GM19099 (cell line): ENCODE results near the gene CAMK2D.

Experiments used
- POLR2A ChIP-seq: IDR thresholded peaks from 3 replicates; pipeline ENCODE4 v1.6.1; 2011; ENCODE audit warnings: low read depth; ENCODE audit not compliant: insufficient read length; ENCODE audit errors: extremely low read depth

Gene CAMK2D

DNA sequence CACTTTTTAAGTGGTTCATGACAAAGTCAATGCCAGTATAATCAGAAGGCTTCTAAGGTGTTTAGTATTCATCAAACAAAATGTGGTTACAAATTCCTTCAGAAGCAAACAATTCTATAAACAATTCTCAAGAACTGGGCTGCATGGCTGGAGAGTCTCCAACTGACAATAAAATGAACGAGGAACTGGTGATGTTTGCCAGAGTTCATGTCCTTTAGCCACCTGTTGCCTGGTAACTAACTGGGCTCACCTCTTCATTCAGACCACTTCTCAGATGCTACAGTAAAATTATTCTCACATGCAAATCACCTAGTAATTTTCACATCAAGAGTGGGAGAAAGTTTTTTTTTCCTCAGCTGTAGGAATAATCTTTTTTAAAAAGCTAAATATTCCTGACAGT, 53.3 kb downstream of the CAMK2D start:
- TF ChIP-seq POLR2A: no peak

GRCh38 chr4:113707048-113707447, 54.5 kb downstream of the CAMK2D start:
- TF ChIP-seq POLR2A: no peak

DNA sequence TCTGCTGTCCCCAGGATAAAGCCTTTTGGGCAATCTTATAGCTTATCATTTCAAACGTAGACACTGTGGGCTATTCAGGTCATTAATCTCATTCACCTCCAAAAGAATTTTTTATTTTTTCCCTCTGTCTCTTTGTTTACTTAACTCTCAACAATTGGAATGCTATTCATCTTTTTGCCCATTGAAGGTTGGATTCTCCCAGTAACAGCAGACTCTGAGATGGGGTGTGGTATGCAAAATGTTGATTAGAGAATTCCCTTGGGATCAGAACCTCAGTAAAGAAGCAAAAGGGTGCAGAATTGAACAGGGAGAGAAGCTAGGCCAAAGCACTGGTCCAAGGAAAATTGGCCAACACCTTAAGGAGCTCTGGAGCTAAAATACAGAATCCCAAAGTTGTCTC, 60.4 kb downstream of the CAMK2D start:
- no peak for TF ChIP-seq POLR2A

DNA sequence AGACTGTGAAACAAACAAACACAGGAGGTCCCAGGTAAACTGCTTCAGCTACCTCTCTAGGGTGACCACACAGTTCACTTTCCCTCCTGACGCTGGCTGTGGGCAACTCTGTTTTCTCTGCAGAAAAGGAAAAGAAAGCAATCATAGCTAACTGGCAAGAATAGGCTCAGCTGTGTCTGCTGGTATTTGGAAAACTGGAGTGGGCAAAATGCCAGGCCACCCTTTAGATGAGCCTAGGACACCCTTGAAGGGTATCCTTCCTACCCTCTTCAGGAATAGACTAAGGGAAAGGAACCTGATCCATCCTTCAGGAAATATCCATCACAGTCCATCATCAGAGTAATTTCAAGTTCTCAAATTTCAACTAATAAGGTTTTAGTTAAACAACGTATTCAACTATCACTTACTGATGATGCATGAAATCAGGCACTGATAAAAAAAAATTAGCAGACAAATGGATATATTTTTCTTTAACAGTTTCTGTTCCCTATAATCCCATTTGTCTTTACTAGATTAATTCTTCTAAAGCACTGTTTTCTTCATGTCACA, 60.9 kb downstream of the CAMK2D start:
- TF ChIP-seq POLR2A: no peak

- TF ChIP-seq POLR2A: no peak
Observed at GRCh38 chr4:113699772-113700171, 61.8 kb downstream of the CAMK2D start.

DNA sequence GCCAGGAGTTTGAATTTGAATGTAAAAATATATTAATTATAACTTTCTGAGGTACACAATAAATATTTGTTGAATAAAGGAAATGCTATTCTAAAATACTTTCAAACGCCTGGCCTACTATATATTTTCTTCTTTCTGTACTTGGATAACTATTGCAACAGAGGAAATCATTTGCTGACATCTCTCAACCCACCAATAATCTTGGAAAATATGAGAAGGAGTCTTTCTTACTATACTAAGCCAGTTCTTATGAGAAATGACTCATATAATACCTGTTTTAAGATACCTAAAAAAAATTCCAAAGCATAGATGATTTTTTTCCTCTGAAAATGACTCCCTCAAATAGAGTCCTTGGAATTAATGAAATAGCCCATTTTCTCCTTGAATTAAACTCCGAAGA, 64.1 kb downstream of the CAMK2D start:
- no peak for TF ChIP-seq POLR2A

GRCh38 chr4:113695328-113696169, 66.0 kb downstream of the CAMK2D start:
- no peak for TF ChIP-seq POLR2A

GRCh38 chr4:113694008-113694407, 67.5 kb downstream of the CAMK2D start:
- TF ChIP-seq POLR2A: no peak

DNA sequence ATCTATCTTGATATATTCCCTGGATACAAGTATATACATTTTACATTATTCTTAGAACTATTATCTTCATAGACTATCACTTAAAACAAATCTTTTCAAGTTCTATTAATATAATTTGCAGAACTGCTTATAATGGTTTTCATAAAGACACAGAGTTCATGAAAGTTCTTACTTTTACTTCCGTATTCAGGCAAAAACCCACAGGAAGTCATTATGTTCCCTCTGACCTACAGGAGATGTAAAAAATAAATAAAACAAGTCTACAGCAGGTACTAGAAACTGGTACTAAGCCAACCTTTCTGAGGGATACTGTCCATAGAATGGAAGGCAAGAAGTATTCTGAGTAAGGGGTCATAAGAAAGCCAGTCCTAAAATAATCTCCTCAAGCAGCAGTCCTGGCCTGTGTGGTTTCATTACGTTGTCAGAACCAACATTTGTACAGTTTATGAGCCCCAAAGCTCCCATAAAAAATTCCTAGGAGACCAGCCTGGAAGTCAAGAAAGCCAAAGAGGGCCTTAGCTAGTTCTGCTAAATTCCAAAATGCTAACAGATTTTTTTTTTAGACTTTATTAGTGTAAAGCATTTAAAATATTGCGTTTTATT, 68.6 kb downstream of the CAMK2D start:
- no peak for TF ChIP-seq POLR2A

GRCh38 chr4:113691676-113692075, 69.9 kb downstream of the CAMK2D start:
- no peak for TF ChIP-seq POLR2A

- TF ChIP-seq POLR2A: no peak
Observed at GRCh38 chr4:113689394-113689793, 72.1 kb downstream of the CAMK2D start.

DNA sequence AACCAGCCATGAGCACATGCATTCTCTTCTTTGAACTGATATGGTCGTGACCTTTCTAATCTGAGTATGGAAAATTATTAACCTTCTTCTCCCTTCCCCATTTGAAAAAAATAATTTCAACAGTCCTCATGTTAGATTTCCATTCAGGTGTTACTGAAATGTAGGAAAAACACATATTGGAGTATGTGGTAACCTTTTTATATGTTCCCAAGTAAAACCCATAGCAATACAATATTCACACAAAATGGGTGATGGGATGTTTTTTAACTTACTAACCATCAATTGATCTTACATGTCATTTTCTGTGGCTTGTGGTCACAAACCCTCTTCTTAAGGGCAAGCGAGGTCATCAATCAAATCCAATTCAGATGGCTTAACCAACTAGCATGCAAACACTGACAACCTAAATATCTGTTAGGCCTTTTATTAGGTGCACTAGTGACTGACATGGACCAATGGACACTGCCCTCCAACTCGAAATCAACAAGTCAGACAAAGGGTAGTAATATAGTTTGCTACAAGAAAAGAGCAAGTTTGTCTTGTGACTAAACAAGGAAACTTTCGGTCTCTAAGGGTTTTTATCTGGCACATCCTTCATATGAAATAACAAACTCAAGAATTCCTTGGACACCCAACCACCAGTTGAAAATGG, 74.3 kb downstream of the CAMK2D start:
- TF ChIP-seq POLR2A: no peak

DNA sequence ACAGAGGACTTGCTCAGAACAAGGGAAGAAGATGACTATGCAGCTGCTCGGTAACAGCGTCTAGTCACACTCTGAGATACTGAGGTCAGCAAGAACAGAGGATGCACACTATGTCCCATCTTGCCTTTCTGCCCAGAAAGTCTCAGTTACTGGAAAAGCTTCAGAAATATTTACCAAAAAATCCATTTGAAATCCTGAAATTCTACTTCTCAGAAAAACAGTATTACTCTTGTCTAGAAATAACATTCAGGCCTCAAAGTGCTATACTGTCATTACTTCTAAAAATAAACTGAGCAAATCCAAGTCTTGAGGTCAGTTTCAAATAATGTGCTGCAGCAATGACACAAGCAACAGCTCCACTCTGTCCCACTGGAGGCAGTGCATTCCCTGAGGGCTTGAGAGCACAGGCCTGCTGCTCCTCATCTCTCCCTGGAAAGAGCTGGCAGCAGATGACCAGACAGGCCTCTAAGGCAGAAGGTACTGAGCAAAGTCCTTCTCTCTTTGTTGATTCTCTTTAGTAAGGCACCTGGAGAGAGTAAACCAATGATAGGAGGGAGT, 76.9 kb downstream of the CAMK2D start:
- no peak for TF ChIP-seq POLR2A

DNA sequence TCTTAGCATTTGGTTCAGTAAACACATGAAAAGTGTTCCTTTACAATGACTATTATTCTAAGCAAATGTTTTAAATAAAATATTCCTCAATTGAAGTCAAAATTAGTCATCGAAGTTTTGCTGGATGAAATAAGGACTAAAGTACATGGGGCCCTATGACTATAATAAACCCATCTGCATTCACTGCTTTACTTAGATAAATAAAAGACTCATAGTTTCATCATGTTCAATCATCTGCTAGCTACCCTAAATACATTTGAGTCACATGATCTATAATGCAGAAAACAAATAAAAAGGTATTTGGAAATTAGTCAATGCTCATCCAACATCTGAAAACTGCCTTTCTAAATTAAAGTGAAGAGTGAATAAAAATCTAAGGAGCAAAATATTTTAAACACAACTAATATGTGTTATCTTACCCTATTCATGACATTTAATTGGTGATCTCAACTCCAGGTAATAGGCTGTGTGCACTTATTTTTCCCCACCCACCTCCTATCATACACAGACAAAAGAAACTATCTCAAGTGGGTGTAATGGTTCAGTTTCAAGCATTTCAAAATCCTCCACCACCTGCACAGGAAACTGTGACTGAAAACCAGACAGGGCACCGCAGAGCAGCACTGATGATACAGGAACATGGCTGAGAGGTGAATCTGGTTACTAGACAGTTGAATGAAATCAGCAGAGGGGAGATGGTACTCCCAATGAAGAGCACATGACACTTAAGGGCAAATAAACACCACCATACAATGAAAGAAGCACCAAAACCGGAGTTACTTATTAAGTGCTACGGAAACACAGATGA, 78.6 kb downstream of the CAMK2D start:
- TF ChIP-seq POLR2A: no peak
